Tibial artery (tissue), 4 donors: Measurements from ENCODE around the gene PAQR5.
"Not testable (repeated sequence)": the region's sequence is repeated elsewhere in the genome, so short reads cannot be mapped to it uniquely, and the experiment has no call there.

Experiments
- DNase-seq, 2 donors: peaks; one replicate each; pipeline ENCODE4 v3.0.0-alpha.2; 2019
- H3K27ac ChIP-seq, 2 donors: fragments of 200-600 bp; sonication (generic) in 1 of 2; 1 replicate in 1 of 2; 2 replicates in 1 of 2; pipeline ENCODE4 v1.5.1; 2018 to 2019; ENCODE audit warnings: mild to moderate bottlenecking in 1 of 2
- H3K27me3 ChIP-seq, 2 donors: fragments of 200-600 bp; sonication (generic) in 1 of 2; one replicate each; pipeline versions ENCODE4 v1.5.1 to v1.6.0; 2016 to 2019
- H3K36me3 ChIP-seq, 3 donors: fragments of 200-600 bp; sonication (generic) in 2 of 3; one replicate each; pipeline ENCODE4 v1.5.1; 2016 to 2019; ENCODE audit warnings: mild to moderate bottlenecking in 2 of 3
- H3K4me1 ChIP-seq, 4 donors: fragments of 200-600 bp; sonication (generic) in 2 of 4; 1 replicate in 3 of 4; 2 replicates in 1 of 4; pipeline ENCODE4 v1.5.1; 2016 to 2019
- H3K4me3 ChIP-seq, 2 donors: fragments of 200-600 bp; sonication (generic) in 1 of 2; 1 replicate in 1 of 2; 2 replicates in 1 of 2; pipeline ENCODE4 v1.5.1; 2018 to 2019; ENCODE audit warnings: mild to moderate bottlenecking in 2 of 2
- H3K9me3 ChIP-seq, 3 donors: fragments of 200-600 bp; sonication (generic) in 1 of 3; one replicate each; pipeline ENCODE4 v1.5.1; 2016 to 2019
- intact Hi-C: fragments of 100-400 bp; cut with DNase I; formaldehyde crosslinking; loops from one replicate; pipeline ENCODE4 v1.15.0; 2023; ENCODE audit warnings: low total_unique reads
- TF ChIP-seq, protein P1 (sequence below), 2 experiments: fragments of 200-600 bp in 1 of 2; fragments of 450-650 bp in 1 of 2; IDR thresholded peaks; one replicate each; pipeline ENCODE4 v1.5.1; 2017 to 2019; ENCODE audit warnings: antibody characterized with exemption in 2 of 2, mild to moderate bottlenecking in 1 of 2, moderate library complexity in 1 of 2

The PAQR5 gene

GRCh38 chr15:69296606-69297005 is 2.1 kb upstream of the PAQR5 start:
- Histone ChIP-seq H3K4me3 (no peak overlapping the region), H3K4me1 (peaks cover 0 to 18% (median 12%) of the 10 kb centered on the region in 4 donors), H3K9me3 (no peaks in the 10 kb centered on the region), H3K27ac (no peak overlapping the region), H3K27me3 (peaks cover 0 to 43% of the 10 kb centered on the region in 2 donors), H3K36me3 (no peaks in the 10 kb centered on the region)
- intact Hi-C loops: no loop called here
- peak in 1 of 2 donors; percentile 19 for DNase-seq
- TF ChIP-seq, protein P1, sequence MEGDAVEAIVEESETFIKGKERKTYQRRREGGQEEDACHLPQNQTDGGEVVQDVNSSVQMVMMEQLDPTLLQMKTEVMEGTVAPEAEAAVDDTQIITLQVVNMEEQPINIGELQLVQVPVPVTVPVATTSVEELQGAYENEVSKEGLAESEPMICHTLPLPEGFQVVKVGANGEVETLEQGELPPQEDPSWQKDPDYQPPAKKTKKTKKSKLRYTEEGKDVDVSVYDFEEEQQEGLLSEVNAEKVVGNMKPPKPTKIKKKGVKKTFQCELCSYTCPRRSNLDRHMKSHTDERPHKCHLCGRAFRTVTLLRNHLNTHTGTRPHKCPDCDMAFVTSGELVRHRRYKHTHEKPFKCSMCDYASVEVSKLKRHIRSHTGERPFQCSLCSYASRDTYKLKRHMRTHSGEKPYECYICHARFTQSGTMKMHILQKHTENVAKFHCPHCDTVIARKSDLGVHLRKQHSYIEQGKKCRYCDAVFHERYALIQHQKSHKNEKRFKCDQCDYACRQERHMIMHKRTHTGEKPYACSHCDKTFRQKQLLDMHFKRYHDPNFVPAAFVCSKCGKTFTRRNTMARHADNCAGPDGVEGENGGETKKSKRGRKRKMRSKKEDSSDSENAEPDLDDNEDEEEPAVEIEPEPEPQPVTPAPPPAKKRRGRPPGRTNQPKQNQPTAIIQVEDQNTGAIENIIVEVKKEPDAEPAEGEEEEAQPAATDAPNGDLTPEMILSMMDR (IDR thresholded peaks at IDR 0.05): no peak

GRCh38 chr15:69297642-69298353 is 914 bp upstream of the PAQR5 start:
- H3K27me3 ChIP-seq: peaks cover 0 to 53% of the 10 kb centered on the region in 2 donors
- H3K27ac ChIP-seq: no peak overlapping the region
- TF ChIP-seq, protein P1 (IDR thresholded peaks at IDR 0.05): no peak
- no peak overlapping the region for H3K4me3 ChIP-seq
- DNase-seq: peak in 1 of 2 donors; percentile 51
- H3K4me1 ChIP-seq: peaks cover 0 to 18% (median 12%) of the 10 kb centered on the region in 4 donors
- H3K36me3 ChIP-seq: no peaks in the 10 kb centered on the region
- H3K9me3 ChIP-seq: no peaks in the 10 kb centered on the region
- intact Hi-C loops: no loop called here

DNA sequence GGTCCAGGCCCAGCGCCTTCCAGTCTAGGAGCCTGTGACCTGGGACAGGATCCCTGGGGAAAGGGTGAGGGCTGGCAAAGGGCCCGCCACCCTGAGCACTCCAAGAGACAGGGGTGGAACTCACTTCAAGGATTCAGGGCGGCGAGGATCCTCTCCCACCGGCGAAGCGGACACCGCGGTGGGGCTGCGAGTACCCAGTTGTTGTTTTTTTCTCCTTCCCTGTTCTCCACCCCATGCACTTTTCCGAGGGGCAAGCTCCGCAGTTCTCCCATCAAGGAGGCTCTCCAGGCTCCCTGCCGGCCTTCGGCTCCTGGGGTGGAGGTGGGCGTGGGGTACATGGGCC is 387 bp upstream of the PAQR5 start:
- Histone ChIP-seq H3K27me3 (peaks cover 0 to 57% of the 10 kb centered on the region in 2 donors), H3K36me3 (no peaks in the 10 kb centered on the region), H3K27ac (no peak overlapping the region), H3K9me3 (no peaks in the 10 kb centered on the region), H3K4me3 (peak overlapping the region; percentile 40 to 55), H3K4me1 (peaks cover 0 to 18% (median 12%) of the 10 kb centered on the region in 4 donors)
- TF ChIP-seq, protein P1 (IDR thresholded peaks at IDR 0.05): no peak
- intact Hi-C loops: no loop called here
- DNase-seq: peak in 1 of 2 donors; percentile 38

DNA sequence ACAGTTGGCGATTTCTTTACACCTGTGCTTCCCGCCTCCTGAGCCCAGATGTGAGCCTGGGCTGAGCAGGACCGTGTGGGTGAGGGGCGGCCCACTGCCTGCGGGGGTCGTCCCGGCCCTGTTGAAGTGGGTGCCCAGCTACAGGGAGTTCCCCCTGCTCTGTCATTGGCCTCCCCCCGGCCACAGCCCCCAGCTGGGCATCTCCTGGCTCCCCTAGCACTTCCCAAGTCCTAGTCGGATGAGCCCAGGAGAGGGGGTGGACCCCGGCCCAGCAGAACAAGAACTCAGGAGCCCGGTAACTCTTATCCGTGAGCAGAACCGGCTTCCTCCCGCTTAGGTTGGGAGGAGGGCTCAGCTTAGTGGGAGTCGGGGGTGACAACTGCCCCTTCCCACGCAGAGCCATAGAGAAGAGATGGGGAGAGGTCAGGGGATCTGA is 757 bp downstream of the PAQR5 start:
- Histone ChIP-seq H3K36me3 (no peaks in the 10 kb centered on the region), H3K27ac (no peak overlapping the region), H3K9me3 (no peaks in the 10 kb centered on the region), H3K4me1 (peaks cover 0 to 18% (median 12%) of the 10 kb centered on the region in 4 donors), H3K27me3 (peaks cover 0 to 60% of the 10 kb centered on the region in 2 donors), H3K4me3 (peak overlapping the region; percentile 40 to 55)
- TF ChIP-seq, protein P1 (IDR thresholded peaks at IDR 0.05): no peak
- intact Hi-C loops: no loop called here
- peak in 1 of 2 donors; percentile 33 for DNase-seq

DNA sequence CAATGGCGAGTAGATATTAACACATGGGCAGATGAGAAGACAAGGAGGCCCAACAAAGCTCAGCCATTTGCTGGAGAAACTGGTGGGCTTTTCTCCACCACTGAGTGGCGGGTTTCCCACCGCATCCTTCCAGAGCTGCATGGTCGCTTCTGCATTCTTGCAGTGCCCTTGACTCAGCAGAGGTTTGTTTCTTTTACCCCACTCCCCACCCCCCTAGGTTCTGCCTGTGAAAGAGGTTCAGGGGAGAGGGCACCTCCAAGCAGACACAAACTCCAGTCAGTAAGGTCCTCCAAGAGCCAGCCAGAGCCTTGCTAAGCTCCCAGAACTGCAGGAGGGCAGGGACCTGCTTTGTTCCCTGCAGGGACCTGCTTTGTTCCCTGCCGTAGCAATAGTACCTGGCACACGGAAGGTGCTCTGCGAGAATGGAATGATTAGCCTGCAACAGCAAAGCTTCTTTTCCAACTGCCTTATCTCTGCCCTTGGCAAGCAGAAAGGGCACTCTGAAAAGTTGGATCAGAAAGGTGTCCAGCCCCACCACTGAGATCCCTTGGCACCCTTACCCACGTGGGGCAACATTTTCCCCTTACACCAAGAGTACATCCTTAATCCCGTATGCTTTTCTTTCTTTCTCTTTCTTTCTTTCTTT is 1.4 kb downstream of the PAQR5 start:
- Histone ChIP-seq H3K4me3 (no peak overlapping the region), H3K4me1 (peaks cover 0 to 18% (median 12%) of the 10 kb centered on the region in 4 donors), H3K27ac (no peak overlapping the region), H3K36me3 (no peaks in the 10 kb centered on the region), H3K9me3 (no peaks in the 10 kb centered on the region), H3K27me3 (peaks cover 0 to 60% of the 10 kb centered on the region in 2 donors)
- intact Hi-C loops: no loop called here
- DNase-seq: peak in 1 of 2 donors; percentile 11
- TF ChIP-seq, protein P1 (IDR thresholded peaks at IDR 0.05): no peak

DNA sequence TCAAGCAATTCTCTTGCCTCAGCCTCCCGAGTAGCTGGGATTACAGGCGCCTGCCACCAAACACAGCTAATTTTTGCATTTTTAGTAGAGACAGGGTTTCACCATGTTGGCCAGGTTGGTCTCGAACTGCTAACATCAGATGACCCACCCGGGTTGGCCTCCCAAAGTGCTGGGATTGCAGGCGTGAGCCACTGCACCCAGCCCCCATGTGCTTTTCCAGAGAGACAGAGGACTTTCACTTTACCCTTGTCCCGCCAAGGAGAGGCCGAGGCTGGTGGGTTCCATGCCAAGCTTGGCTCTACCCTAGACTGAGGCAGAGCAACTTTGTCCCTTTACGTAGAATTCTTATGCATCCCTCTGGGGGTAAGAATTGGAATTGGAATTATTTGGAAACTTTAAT is 2.4 kb downstream of the PAQR5 start:
- H3K4me3 ChIP-seq, intact Hi-C loops, H3K9me3 ChIP-seq, H3K27ac ChIP-seq, DNase-seq, H3K36me3 ChIP-seq: not testable (repeated sequence)
- Histone ChIP-seq H3K27me3 (peaks cover 0 to 60% of the 10 kb centered on the region in 2 donors), H3K4me1 (peaks cover 0 to 18% (median 12%) of the 10 kb centered on the region in 4 donors)

- H3K36me3 ChIP-seq, H3K27ac ChIP-seq: not testable (repeated sequence)
- H3K27me3 ChIP-seq: peaks cover 0 to 53% of the 10 kb centered on the region in 2 donors
Measured at GRCh38 chr15:69302087-69302486, 3.4 kb downstream of the PAQR5 start.

More at GRCh38 chr15:69302087-69302486, 3.4 kb downstream of the PAQR5 start:
- H3K4me3 ChIP-seq, H3K9me3 ChIP-seq, DNase-seq, intact Hi-C loops: not testable (repeated sequence)
- H3K4me1 ChIP-seq: peaks cover 0 to 18% (median 12%) of the 10 kb centered on the region in 4 donors
